ENCODE measurements around the gene ZNF576.

DNA sequence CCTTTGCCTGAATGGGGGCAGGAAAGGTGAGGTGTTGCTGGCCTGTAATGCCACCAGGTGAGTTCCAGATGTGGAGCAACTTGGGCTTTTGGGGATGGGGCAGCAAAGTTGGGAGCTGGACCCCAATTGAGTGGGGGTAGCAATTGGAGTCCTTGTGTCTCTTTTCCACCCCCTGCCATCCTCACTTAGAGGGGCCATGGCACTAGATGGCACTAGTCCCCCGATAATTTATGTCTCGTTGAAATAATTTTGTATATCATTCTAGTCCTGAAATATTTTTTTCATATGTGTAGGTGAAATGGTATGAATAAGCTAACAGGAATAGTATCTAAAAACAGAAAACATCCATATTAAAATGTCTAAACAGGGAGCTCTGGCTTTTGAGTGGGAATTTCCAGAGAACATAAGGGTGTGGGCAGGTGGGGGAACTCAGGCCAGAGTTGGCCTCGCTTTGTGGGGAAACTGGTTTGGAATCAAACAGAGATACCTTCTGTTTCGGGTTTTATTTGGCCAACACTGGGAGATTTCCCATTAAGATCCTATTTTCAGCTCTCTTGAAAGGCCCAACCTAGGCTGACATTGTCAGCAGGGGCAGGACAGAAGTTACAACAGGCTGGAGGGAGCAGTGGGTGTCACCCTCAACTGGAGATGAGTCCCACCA lies 3.4 kb downstream of the ZNF576 start:
- TF ChIP-seq, protein P1, sequence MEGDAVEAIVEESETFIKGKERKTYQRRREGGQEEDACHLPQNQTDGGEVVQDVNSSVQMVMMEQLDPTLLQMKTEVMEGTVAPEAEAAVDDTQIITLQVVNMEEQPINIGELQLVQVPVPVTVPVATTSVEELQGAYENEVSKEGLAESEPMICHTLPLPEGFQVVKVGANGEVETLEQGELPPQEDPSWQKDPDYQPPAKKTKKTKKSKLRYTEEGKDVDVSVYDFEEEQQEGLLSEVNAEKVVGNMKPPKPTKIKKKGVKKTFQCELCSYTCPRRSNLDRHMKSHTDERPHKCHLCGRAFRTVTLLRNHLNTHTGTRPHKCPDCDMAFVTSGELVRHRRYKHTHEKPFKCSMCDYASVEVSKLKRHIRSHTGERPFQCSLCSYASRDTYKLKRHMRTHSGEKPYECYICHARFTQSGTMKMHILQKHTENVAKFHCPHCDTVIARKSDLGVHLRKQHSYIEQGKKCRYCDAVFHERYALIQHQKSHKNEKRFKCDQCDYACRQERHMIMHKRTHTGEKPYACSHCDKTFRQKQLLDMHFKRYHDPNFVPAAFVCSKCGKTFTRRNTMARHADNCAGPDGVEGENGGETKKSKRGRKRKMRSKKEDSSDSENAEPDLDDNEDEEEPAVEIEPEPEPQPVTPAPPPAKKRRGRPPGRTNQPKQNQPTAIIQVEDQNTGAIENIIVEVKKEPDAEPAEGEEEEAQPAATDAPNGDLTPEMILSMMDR (IDR thresholded peaks at IDR 0.05; ENCODE audit: low read depth, low read length): no peak
- no peak for TF ChIP-seq POLR2A (IDR thresholded peaks at IDR 0.05; ENCODE audit: extremely low read depth, insufficient read length)

All from NB4 (cell line).